Dedifferentiated amniotic fluid mesenchymal stem cell (primary cell): ENCODE results near the gene UBE2H.
"Not testable (repeated sequence)": the region's sequence is repeated elsewhere in the genome, so short reads cannot be mapped to it uniquely, and the experiment has no call there.

ENCODE experiments used
- DNase-seq: peaks from one replicate; pipeline ENCODE4 v3.0.0-alpha.2; 2016; ENCODE audit errors: extremely low spot score

The UBE2H gene

DNA sequence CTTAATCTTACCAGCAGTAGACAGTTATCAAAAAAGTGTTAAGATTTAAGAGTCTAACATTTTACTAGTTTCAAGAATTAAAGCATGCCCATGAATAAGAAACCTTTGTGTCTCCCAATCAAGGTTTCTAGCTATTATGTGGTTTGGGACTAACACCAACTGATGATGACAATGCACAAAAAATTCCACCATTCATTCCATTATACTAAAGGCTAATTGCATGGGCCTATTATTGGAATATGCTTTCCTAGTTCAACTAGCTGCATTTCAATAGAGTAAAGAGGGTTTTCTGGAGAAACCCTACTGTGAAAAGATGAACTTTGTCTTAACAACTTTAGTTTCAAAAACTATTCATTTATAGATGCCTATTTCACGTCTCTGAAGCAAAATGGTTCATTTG is 44.6 kb downstream of the UBE2H start:
- DNase-seq: no peak

DNA sequence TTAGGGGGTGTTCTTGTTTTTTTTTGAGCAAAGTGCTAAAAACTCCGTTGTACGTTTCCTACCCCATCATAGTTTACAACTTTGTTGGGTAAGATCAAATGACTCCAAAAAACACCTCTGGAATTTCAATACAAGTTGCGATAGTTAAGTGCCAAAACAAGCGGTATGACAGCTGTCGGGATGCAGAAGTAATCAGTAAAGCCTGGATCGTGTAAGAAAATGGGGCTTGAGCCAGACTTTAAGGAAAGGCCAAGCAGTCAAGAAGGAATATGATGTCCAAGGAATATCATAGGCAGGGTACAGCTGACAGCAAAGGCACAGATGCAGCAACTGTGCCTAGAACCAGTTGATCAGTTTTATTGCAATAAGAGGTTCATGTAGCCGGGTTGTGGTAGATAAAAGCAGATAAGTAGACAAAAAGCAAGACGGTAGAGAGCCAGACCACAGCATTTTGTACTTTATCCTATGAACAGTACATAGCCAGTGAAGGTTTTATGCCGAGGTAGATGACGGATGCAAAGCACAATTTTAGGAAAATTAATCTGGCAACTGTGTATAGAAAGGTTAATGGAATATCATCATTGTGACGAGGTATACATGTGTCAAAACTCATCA is 45.5 kb downstream of the UBE2H start:
- DNase-seq: no peak

DNA sequence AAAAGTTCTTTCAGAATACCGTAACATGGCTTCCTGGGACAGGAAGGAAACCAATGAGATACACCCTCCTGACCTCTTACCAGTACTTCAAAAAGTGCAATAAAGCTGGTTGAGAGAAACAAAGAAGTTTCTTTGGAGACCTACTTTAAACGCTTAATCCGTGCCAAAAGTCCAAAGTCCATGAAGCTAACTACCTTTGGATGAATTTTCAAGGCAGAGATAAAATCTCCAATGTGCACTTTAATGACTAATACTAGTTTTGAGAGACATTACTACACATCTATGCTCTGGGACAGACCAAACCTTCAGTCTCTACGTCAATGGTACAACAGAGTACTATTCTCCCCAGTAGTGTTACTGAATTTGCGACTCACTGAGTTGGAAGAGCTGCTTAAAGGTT is 46.1 kb downstream of the UBE2H start:
- no peak for DNase-seq

DNA sequence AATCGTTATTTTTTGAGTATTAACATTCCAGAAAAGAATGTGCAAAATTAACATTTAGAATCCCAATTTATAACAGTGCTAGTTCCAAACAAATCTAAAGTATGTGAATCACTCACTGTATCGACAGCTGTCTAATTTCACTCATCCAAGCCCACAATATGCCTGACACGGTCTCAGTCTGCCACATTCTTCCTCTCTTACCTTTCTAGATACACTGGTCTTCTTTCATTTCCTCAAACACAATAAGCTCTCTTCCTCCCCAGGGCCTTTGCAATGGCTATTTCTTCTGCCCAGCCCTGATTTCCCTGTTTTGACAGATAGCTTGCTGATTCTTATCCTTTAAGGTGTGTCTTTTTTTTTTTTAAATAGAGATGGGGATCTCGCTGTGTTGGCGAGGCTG is 48.8 kb downstream of the UBE2H start:
- no peak for DNase-seq

DNA sequence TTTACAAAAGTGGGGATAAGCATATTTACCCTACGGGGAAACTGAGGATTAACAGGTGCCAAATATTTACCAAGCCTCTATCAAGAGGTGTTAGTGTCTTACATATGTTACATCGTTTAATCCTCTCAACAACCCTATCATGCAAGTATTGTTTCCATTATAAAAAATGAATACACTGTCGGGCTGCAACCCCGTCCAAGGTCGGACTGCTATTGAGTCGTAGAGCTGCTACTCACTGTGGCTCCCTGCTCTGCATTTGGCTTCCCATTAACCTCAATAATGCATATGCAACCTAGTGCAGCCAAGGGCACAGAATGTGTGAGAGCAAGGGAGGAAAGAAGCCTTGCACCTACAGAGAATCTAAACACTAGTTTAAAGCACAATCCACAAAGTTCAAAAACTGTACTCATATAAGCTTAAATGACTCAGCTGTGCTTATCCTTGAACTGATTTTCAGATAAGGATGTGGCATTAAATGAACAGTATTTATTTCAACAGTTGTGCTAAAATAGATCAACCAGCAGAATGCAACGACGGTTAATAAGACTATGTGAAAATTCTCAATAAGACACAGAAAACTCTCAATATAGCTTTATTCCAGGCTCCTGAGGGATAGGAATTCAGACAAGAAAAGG is 49.9 kb downstream of the UBE2H start:
- no peak for DNase-seq

DNA sequence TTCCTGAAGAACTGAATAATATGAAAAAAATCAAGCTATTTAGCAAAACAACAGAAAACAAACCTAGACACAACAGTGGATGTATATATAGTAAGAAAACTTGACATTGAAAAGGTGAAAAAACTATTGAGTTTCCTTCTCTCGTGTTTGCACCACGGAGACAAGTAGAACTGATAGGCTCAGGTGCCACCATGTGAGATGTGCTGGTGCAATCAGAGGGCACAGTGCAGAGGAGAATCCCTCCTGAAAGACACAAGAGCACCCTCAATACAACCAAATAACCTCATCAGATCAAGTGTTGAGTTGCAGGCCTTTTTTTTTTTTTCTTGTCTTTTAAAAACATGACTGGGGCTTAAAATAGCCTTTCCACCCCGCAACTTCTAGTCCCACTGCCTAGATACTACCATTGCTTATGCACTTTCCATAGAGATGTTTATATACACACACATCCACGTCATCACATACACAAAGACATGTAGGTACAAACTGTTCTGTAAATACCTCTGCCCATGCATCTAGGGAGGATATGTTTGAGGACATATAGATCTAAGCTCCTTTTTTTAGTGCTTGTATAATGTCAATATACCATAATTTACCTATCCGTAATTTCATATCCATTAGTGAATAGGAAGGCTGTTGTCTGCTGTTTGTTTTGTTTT is 54.1 kb downstream of the UBE2H start:
- no peak for DNase-seq

DNA sequence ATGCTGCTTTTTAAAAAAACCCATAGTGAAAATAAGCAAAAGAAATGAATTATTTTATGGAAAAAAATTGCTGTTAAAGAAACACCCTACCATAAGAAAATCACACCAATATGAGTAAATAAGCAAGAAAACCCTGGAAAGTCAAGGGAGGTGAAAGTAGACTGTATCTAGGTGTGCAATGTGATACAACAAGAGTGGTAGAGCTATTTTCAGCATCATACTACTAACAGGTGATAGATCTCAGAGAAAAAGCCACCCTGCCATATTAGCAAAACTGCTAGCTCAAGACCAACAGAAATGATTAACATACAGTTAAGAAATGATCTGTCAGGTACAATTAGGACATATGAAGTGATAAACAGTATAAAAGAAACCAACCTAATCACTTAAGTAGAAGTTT is 54.8 kb downstream of the UBE2H start:
- DNase-seq: no peak

DNA sequence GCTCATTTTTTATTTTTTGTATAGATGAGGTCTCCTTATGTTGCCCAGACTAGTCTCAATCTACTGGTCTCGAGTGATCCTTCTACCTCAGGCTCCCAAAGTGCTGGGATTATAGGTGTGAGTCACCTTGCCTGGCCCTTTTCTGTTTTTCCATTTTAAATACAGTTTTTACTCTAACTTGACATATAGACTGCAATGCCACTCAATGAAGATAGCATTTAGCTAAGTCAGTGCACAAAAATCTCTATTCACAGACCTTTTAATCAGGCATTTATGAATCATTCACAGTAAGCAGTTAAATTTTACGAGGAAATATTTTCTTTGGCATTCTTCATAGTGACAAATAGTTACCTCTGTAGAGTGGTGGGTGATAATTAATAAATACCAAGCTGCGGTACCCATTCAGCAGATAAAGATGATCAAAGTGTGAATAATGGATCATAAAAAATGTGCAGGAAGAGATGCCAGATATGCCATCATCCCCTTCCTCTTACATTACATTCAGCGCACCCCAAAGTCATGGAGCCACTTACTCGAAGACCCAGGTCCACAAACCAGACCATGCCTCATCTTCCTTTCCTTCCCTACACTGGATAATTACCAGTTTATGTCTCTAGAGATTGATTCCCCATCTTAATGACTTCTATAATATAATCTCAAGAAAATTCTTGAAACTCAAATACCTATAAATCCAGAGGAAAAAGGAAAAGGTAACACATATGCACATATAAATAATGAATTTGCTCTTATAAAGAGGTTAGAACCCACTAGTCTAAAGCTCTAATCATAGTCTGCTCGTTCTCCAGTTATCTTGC is 56.0 kb downstream of the UBE2H start:
- DNase-seq: no peak

DNA sequence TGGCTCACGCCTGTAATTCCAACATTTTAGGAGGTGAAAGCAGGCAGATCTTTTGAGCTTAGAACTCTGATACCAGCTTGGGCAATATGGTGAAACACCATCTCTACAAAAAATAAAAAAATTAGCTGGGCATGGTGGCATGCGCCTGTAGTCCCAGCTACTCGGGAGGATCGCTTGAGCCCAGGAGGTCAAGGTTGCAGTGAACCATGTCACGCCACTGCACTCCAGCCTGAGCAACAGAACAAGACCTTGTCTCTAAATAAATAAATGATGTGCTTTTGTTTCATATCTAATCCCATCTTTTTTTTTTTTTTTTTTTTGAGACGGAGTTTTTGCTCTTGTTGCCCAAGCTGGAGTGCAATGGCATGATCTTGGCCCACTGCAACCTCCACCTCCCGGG is 58.6 kb downstream of the UBE2H start:
- not testable (repeated sequence) for DNase-seq

DNA sequence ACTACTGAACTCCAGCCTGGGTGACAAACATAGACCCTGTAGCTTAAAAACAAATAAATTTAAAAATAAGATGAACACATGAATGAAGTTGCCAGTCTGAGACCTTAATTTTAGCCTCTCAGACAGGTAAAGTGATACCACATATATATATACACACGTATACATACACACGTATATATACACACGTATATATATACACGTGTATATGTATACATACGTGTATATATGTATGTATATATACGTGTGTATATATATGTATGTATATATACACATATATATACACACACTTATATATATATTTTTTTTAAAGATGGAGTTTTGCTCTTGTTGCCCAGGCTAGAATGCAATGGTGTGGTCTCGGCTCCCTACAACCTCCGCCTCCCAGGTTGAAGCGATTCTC is 62.7 kb downstream of the UBE2H start:
- no peak for DNase-seq

DNA sequence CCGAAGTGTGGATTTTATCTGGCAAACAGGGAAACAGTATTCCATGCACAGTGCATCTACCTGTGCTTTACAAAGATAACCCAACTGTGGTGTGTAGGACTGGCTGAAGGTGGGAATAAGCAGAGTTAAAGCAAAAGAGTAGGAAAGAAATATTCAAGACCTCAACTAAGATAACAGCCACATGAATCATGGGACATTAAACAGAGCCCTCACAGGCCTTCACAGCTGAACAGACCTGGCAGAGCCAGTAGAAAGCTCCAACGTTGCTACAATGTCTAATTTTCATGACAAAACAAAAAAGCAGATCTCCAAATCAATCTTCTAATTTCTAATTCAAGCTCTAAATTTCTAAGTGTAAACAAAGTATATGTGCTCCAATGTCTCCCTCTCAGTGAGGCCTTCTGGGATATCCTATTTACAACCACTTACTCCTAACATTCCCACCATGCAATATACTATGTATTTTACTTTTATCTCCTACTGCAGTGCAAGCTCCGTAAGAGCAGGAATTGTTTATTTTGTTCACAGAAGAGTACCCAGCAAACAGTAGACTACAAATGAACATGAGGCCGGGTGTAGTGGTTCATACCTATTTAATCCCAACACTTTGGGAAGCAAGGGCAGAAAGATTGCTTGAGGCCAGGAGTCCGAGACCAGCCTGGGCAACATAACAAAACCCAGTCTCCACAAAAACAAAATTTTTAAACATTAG is 63.5 kb downstream of the UBE2H start:
- DNase-seq: no peak

DNA sequence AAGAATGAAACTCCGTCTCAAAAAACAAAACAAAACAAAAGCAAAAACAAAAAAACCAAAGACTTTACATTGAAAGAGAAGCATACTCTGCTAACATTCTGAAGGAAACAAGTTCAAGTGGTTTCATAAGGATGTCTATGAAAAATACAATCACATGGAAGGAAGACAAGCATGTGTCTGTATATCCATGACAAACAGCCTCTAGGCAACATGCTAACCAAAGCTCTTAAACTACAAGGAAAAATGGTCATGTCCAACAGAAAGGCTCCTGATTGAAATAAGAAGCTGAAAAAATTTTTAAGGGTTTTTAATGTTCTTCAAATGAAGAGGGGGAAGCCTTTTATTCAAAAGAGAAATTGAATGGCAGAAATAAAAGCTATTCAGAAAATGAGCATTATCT is 64.9 kb downstream of the UBE2H start:
- DNase-seq: no peak

DNA sequence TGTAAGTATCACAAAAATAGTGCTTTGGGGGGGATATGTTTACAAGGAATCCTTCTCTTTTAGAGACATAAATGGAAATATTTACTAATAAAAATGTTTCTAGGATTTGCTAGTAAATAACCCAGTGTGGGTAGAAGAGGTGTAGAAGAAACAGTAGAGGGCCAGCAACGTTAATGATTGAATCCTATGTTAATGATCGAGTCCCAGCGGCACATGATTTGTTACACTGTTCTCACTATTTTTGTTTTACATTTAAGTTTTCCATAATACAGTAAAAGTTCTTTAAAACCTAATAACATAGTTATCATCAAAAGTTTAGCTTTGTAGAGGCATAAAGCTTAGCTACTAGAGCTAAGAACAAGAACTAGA is 66.0 kb downstream of the UBE2H start:
- DNase-seq: no peak

DNA sequence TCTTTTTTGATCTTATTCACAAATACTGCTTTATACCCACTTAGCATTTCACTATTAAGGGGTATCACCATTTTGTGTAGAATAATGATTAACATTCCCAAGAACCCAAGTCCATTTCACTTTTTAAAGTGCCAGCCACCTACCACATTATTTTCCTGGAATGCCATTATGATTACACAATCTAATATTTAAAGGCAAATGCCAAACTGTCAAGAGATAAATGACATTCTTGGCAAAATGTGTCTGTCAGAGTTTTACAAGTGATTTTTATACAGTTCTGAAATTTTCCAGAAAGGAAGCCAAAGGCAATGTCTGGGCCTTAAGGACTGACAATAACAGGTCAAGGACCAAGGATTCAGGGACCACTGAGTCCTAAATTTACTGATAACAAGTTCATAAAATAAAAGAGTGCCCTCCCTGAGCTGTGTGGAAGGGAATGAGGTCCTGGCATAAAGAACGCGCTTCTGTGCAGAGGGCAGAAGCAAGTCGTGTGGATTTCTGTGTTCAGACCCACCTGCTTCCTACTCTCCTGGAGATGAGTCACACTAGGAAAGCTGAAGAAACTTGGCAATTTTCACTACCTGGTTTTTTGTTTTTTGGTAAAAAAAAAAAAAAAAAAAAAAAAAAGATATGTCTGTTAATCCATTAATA is 66.5 kb downstream of the UBE2H start:
- no peak for DNase-seq

DNA sequence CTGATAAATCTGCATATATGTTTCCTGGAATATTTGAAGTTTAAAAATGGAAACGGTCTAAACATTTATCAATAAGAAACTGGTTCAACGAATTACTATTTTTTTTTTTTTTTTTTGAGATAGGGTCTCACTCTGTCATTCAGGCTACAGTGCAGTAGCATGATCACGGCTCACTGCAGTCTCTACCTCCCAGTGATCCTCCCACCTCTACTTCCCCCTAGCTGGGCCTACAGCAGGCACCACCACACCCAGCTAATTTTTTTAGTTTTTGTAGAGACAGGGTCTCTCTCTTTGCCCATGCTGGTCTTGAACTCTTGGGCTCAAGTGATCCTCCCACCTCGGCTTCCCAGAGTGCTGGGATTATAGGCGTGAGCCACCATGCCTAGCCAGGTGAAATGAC is 68.3 kb downstream of the UBE2H start:
- no peak for DNase-seq

DNA sequence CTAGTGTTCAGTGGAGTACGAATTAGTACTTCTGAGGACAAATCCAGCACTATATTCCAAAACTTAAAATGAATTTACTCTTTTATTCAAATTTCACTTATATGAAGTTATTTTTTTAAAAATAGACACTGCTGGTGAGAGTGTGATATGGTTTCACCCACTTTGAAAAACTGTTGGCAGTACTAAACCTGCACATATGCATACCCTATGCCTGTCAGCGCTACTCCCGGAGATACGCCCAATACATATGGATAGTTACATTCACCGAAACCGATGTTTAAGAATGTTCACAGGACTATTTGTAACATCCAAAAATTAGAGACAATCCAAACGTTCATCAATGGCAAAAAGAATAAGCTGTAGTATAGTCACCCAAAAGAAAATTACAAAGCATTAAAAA is 69.6 kb downstream of the UBE2H start:
- no peak for DNase-seq

DNA sequence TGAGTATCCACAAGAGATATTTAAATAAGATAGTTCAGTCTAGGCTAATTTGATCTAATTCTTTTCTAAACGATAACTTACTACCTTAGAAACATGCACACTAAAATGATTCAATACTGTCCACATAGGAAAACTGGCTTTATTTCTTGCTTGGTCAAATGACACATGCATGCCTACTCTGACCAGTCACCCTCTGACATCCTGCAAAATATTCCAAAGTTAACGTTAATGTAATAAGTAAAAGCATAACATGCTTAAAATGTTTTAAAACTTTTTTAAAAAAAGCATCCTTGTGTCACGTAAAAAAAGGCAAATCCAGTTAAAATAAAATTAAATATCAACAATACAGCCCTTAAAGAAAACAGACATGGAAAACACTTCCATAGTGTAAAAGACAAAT is 70.2 kb downstream of the UBE2H start:
- no peak for DNase-seq

DNA sequence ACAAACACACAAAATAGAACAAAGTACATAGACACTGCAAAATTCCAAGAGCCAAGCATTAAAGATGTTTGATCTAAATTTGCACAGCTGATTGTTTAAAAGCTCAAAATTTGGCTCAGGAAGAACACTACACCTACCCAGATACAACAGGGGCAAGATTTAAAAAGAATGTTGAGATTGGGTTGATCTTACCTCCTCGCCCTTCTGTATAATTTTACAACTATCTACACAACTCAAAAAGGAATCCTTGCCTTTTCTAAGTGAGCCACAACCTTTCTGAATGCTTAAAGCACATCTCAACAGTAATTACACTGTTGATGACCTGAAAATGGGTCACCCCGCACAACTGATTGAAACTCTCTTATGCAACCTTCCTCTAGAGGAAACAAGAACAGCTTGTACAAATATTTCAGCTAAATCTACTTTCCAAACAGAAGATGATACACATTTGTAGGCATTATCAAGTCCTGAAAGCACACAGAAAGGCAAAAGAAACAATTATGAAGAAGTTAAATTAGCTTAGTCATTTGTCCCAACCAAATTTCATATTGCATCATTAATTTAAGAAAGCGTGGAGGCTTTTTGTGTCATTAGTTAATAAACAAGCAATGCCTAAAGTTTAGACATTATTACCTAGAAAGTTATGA is 75.5 kb downstream of the UBE2H start:
- no peak for DNase-seq

DNA sequence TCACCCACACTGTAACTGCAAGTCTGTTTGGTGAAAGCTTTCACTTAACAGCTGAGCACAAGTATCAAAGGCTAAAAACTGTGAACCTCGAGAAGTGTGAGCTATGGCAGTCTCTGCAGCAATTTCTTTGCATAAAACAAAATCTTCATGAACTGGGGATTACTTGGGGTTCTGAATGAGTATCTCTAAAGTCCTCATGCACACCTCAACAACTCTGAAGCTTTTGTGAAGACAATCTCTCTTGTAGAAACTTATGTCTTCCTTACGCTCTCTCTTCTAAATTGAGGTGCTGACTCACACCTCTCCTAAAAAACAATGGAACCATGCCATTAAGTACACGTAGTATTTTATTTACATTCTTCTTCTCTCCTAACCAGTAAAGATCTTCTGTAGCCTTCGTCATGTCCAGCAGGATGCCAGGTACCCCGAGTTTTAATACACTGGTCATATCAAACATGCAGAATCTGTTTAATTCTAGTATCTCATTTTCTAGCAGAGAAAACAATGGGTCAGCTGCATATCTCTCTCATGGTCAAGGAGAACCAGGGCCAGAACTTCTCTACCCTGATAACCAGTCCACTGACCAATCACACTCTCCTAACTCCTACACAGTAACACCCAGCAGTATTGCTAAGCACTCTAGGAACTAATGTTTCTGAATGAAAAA is 76.9 kb downstream of the UBE2H start:
- DNase-seq: no peak

DNA sequence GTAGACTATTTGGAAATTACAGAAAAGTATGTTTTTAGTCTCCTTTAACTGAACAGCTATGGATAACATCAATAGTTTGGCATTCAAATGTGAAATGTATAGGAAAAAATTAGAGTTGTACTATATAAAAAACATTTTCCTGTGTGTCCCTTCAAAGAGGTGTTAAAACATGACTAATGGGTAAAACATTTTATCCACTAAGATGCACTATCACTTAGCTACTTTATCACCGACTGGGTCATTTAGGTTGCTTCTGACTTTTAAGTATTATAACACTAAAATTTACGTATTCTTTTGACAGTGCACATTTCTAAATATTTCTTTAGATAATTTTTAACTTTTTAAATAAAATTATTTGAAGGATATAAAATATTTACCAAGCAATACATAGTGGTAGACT is 77.6 kb downstream of the UBE2H start:
- DNase-seq: no peak

DNA sequence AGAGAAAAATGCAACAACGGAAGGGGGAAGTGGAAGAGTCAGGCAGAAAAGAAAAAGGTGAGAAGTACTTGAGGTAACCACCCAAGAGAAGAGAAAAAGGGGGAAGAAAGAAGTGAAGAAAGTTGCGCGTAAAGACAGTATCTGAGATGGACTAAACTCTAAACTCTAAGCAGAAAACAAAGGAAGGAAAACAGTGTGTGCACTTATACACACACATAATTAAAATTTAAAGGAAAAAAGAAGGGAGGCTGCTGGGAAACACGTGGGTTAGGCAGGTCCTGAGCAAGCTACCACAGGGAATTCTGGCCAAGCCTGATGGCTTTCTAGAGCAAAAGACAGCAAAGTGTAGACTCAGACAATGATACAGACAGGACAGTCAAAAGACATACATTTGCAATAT is 78.0 kb downstream of the UBE2H start:
- no peak for DNase-seq
